Neural crest cell (in vitro differentiated cells): ENCODE measurements around the gene P2RX5. TPM values are rescaled to one million over a fixed set of nuclear protein-coding genes. Genes with fewer than 3 reads are reported as not detected.

Experiments
- DNase-seq: peaks from one replicate; pipeline ENCODE4 v3.0.0; 2021; ENCODE audit warnings: low read depth, mixed read lengths, low spot score
- H3K27ac Mint-ChIP-seq: one replicate; pipeline ENCODE4 v1.8.0; 2021; ENCODE audit warnings: mild to moderate bottlenecking, mixed read lengths; ENCODE audit not compliant: unreplicated experiment
- H3K27me3 Mint-ChIP-seq: 2 replicates; pipeline ENCODE4 v1.8.0; 2021; ENCODE audit warnings: low read depth, mild to moderate bottlenecking, mixed read lengths
- H3K36me3 Mint-ChIP-seq: 2 replicates; pipeline ENCODE4 v1.8.0; 2021; ENCODE audit warnings: low read depth, mild to moderate bottlenecking, mixed read lengths
- H3K4me1 Mint-ChIP-seq: 2 replicates; pipeline ENCODE4 v1.8.0; 2021; ENCODE audit warnings: mixed read lengths
- H3K4me3 Mint-ChIP-seq: one replicate; pipeline ENCODE4 v1.8.0; 2021; ENCODE audit warnings: mild to moderate bottlenecking, mixed read lengths
- H3K9me3 Mint-ChIP-seq: 2 replicates; pipeline ENCODE4 v1.8.0; 2021; ENCODE audit warnings: mixed read lengths
- total RNA-seq: library from RNA; stranded (reverse); gene quantifications from 2 replicates; pipeline ENCODE4 v1.2.1, GENCODE V29; 2021
- TF ChIP-seq, protein P1 (sequence below): fragments of 200-600 bp; sonication (generic); conservative IDR thresholded peaks from 2 replicates; pipeline ENCODE4 v1.5.0; 2021; ENCODE audit warnings: antibody characterized with exemption, mild to moderate bottlenecking

The P2RX5 gene
- total RNA-seq, 1 donor from 2014 or later: 1.6 TPM

DNA sequence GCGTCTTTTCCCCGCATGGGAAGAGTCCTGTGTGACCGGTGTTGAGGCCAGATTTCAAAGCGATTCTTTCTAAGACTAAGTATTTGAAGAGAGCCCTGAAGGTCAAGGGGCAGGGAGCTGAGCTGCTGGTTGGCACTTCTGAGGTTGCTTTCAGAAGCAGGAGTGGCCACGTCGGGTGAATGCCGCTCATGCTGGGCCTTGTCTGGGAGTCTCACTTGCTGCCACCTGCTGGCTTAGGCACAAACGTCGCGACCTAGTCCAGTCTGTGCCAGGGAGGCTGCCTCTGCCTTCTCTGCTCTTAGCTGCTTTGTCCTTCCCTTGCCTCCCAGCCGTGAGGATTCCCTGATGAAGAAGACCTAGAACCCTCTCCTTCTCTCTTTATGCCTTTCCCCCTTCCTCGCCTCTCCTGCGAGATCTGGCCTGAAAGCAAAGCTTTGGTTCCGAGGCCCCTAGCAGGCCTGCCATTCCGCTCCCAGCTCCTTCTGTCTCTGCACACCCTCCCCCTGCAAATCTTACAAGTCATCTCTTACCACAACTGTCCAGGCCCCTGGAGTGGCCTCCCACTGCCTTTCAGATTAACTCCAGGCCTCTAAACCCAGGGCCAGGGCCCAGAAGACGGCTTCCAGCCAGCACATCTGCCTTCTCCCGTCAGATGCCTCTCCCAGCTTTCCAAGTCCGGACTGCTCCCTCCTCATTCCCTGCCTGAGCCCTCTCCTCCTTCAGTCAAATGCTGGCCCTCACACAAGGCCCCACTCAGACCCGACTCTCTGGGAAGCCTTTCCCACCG, 48.0 kb downstream of the P2RX5 start:
- Mint-ChIP-seq H3K9me3 (no peaks in the 10 kb centered on the region), H3K4me1 (peaks cover 10% of the 10 kb centered on the region), H3K36me3 (no peaks in the 10 kb centered on the region), H3K27me3 (no peaks in the 10 kb centered on the region), H3K27ac (peak overlapping the region; percentile 72), H3K4me3 (peak overlapping the region; percentile 48)
- DNase-seq: peak; percentile 70
- TF ChIP-seq, protein P1, sequence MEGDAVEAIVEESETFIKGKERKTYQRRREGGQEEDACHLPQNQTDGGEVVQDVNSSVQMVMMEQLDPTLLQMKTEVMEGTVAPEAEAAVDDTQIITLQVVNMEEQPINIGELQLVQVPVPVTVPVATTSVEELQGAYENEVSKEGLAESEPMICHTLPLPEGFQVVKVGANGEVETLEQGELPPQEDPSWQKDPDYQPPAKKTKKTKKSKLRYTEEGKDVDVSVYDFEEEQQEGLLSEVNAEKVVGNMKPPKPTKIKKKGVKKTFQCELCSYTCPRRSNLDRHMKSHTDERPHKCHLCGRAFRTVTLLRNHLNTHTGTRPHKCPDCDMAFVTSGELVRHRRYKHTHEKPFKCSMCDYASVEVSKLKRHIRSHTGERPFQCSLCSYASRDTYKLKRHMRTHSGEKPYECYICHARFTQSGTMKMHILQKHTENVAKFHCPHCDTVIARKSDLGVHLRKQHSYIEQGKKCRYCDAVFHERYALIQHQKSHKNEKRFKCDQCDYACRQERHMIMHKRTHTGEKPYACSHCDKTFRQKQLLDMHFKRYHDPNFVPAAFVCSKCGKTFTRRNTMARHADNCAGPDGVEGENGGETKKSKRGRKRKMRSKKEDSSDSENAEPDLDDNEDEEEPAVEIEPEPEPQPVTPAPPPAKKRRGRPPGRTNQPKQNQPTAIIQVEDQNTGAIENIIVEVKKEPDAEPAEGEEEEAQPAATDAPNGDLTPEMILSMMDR: peak; percentile 66

DNA sequence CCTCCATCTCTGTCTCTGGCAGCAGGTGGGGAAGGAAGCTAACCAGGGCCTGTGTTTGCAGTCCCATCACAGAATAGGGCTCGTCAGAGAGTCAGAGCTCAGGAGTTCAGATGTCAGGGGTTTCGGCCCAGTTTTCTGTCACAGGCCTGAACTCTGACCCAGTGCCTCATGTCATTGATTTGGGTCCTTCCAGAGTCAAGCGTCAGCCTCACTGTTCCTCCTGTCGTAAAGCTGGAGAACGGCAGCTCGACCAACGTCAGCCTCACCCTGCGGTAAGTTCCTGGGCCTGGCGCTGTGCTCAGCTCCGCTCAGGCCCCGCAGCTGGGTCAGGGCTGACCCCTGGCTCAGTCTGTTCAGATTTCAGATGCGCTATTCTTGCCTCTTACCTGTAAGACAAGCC, 48.7 kb downstream of the P2RX5 start:
- no peak for DNase-seq
- Mint-ChIP-seq H3K36me3 (no peaks in the 10 kb centered on the region), H3K9me3 (no peaks in the 10 kb centered on the region), H3K27ac (no peak overlapping the region), H3K27me3 (no peaks in the 10 kb centered on the region), H3K4me1 (peaks cover 10% of the 10 kb centered on the region), H3K4me3 (no peak overlapping the region)
- TF ChIP-seq, protein P1: no peak

DNA sequence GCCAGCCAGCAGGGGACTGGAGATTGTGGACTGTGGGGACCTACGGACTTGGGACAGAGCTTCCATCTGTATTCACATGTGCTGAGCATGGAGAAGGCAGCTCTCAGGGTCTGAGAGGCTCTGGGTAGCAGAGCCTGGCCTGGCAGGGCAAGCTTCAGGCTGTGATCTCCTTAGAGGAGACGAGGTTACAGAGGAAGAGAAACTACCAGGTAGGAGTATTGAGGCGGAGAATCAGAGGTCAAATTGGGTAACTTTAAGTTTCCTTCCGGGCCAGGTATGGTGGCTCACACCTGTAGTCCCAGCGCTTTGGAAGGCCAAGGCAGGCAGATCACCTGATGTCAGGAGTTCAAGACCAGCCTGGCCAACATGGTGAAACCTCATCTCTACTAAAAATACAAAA, 50.6 kb downstream of the P2RX5 start:
- H3K27me3 Mint-ChIP-seq: no peaks in the 10 kb centered on the region
- TF ChIP-seq, protein P1: no peak
- DNase-seq: no peak
- no peak overlapping the region for H3K27ac Mint-ChIP-seq
- H3K9me3 Mint-ChIP-seq: no peaks in the 10 kb centered on the region
- no peaks in the 10 kb centered on the region for H3K36me3 Mint-ChIP-seq
- H3K4me3 Mint-ChIP-seq: no peak overlapping the region
- peaks cover 10% of the 10 kb centered on the region for H3K4me1 Mint-ChIP-seq

DNA sequence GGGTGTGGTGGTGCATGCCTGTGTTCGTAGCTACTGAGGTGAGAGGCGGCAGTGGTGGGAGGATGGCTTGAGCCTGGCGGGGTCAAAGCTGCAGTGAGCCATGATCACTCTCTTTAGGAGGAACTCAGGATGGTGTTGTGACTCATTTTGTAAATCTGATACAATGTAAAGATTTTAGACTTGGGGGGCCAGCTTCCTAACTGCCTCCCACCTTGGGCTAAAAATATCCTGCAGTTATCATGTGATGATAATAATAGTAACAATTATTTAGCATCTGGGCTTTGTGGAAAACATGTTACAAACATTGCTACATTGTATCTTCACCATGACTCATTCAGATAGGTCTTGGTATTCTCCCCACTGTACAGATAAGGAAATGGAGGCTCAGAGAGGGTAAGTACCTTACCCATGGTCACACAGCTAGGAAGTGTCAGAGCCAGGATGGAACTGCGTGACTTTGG, 52.0 kb downstream of the P2RX5 start:
- peaks cover 17% of the 10 kb centered on the region for H3K4me1 Mint-ChIP-seq
- DNase-seq: no peak
- TF ChIP-seq, protein P1: no peak
- H3K4me3 Mint-ChIP-seq: no peak overlapping the region
- H3K9me3 Mint-ChIP-seq: no peaks in the 10 kb centered on the region
- H3K36me3 Mint-ChIP-seq: no peaks in the 10 kb centered on the region
- H3K27me3 Mint-ChIP-seq: no peaks in the 10 kb centered on the region
- no peak overlapping the region for H3K27ac Mint-ChIP-seq

DNA sequence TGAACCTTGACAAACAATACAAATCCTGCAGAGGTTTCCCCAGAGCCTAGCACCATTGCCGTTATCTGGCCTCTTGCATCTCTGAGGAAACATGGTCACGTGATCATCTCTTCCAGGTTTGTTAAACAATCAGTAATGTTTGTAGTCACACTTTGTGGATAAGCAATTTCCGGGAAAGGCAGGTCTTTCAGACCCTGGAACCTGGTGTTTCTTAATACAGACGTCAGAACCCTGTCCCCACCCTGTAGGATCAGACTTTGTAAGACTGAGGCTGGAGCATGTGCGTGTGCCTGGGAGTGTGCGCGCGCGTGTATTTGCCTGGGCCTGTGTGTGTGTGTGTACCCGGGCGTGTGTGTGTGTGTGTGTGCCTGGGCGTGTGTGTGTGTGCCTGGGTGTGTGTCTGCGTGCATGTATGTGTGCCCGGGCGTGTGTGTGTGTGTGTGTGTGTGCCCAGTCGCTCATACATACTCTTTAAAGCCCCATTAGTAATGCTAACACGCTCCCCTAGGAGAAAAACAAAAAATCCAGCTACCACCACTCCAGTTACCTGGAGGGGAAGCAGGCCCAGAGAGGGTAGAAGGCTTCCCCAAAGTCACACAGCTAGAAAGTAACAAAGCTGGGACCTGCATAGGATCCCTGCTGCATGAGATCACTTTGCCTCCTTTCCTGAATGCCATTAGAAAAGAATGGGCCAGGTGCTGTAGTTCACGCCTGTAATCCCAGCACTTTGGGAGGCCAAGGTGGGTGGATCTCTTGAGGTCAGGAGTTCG, 54.1 kb downstream of the P2RX5 start:
- TF ChIP-seq, protein P1: no peak
- no peak overlapping the region for H3K4me3 Mint-ChIP-seq
- H3K27ac Mint-ChIP-seq: no peak overlapping the region
- no peaks in the 10 kb centered on the region for H3K27me3 Mint-ChIP-seq
- H3K9me3 Mint-ChIP-seq: no peaks in the 10 kb centered on the region
- H3K36me3 Mint-ChIP-seq: no peaks in the 10 kb centered on the region
- DNase-seq: no peak
- H3K4me1 Mint-ChIP-seq: peaks cover 18% of the 10 kb centered on the region
